A549 (cell line): ENCODE measurements around the gene HMGN4.

Experiments used
- BCL3 ChIP-seq: fragments of >200 bp; sonication (Bioruptor Twin); formaldehyde crosslinking; IDR thresholded peaks from 3 replicates; pipeline ENCODE4 v1.6.1; 2016
- BHLHE40 ChIP-seq: IDR thresholded peaks from 2 replicates; pipeline ENCODE4 v1.6.1; 2012; ENCODE audit warnings: low read depth, low read length, inconsistent platforms
- CBX8 ChIP-seq: fragments of 200-600 bp; sonication (generic); IDR thresholded peaks from 2 replicates; pipeline ENCODE4 v1.6.1; 2016
- CTCF ChIP-seq: fragments of >200 bp; sonication (Bioruptor Twin); formaldehyde crosslinking; IDR thresholded peaks from 3 replicates; pipeline ENCODE4 v1.5.1; 2016
- EHMT2 ChIP-seq: fragments of 200-600 bp; sonication (generic); IDR thresholded peaks from 2 replicates; pipeline ENCODE4 v1.6.1; 2016; ENCODE audit warnings: antibody characterized with exemption, low read depth, mild to moderate bottlenecking, moderate library complexity
- HOXA7 ChIP-seq: fragments of 250-450 bp; sonication (Bioruptor Pico); IDR thresholded peaks from 2 replicates; pipeline ENCODE4 v1.5.0; 2020; ENCODE audit warnings: mild to moderate bottlenecking, moderate library complexity
- MYC ChIP-seq: IDR thresholded peaks from 2 replicates; pipeline ENCODE4 v1.6.1; 2012; ENCODE audit warnings: mild to moderate bottlenecking, inconsistent platforms, low read length, improper control_type of control experiment, borderline replicate concordance
- POLR2A ChIP-seq: IDR thresholded peaks from 2 replicates; pipeline ENCODE4 v1.6.1; 2012; ENCODE audit warnings: mild to moderate bottlenecking, low read length
- POLR2AphosphoS2 ChIP-seq: conservative IDR thresholded peaks from 2 replicates; pipeline ENCODE4 v1.6.1; 2012; ENCODE audit warnings: low read length, improper control_type of control experiment, inconsistent platforms
- RNF2 ChIP-seq: fragments of 200-600 bp; sonication (generic); IDR thresholded peaks from 2 replicates; pipeline ENCODE4 v1.6.1; 2016; ENCODE audit warnings: low read depth, mild to moderate bottlenecking, antibody characterized with exemption, moderate library complexity, borderline replicate concordance
- USF2 ChIP-seq: fragments of 450-650 bp; IDR thresholded peaks from 2 replicates; pipeline ENCODE4 v1.6.1; 2014; ENCODE audit warnings: antibody characterized with exemption
- ZFP36 ChIP-seq: fragments of 450-650 bp; IDR thresholded peaks from 2 replicates; pipeline ENCODE4 v1.6.1; 2014; ENCODE audit warnings: borderline replicate concordance; ENCODE audit not compliant: partially characterized antibody

GRCh38 chr6:26520850-26521599 lies 17.1 kb upstream of the HMGN4 start:
- TF ChIP-seq CTCF (no peak), BHLHE40 (no peak), POLR2A (peak; percentile 67), EHMT2 (no peak), USF2 (no peak), RNF2 (no peak), CBX8 (no peak), HOXA7 (CRISPR knock-in tag) (no peak), MYC (no peak), POLR2AphosphoS2 (no peak), ZFP36 (no peak), BCL3 (no peak; the same call in 2 of the 3 replicates)
